ENCODE measurements around the gene IDH2.

IDH2 gene

GRCh38 chr15:90062462-90062932 is 39.8 kb downstream of the IDH2 start:
- DNase-seq: no peak

GRCh38 chr15:90062023-90062442 is 40.2 kb downstream of the IDH2 start:
- no peak for DNase-seq

- DNase-seq: no peak
These were observed 41.5 kb downstream of the IDH2 start for GRCh38 chr15:90060797-90061196.

GRCh38 chr15:90059208-90059985 is 42.9 kb downstream of the IDH2 start:
- peak; percentile 88 for DNase-seq

GRCh38 chr15:90058775-90059174 is 43.5 kb downstream of the IDH2 start:
- DNase-seq: no peak

- no peak for DNase-seq
These were observed 44.0 kb downstream of the IDH2 start for GRCh38 chr15:90058308-90058707.

GRCh38 chr15:90056529-90056928 is 45.7 kb downstream of the IDH2 start:
- no peak for DNase-seq

- no peak for DNase-seq
These were observed 47.1 kb downstream of the IDH2 start for GRCh38 chr15:90055182-90055581.

- DNase-seq: no peak
These were observed 47.6 kb downstream of the IDH2 start for GRCh38 chr15:90054618-90055097.

GRCh38 chr15:90053685-90054466 is 48.4 kb downstream of the IDH2 start:
- DNase-seq: no peak

GRCh38 chr15:90051874-90052273 is 50.4 kb downstream of the IDH2 start:
- DNase-seq: no peak

GRCh38 chr15:90049666-90050604 is 52.3 kb downstream of the IDH2 start:
- DNase-seq: no peak

GRCh38 chr15:90049030-90049429 is 53.2 kb downstream of the IDH2 start:
- no peak for DNase-seq

GRCh38 chr15:90047956-90048575 is 54.2 kb downstream of the IDH2 start:
- DNase-seq: no peak

- DNase-seq: no peak
These were observed 55.3 kb downstream of the IDH2 start for GRCh38 chr15:90046911-90047392.

- DNase-seq: no peak
These were observed 56.0 kb downstream of the IDH2 start for GRCh38 chr15:90046289-90046688.

GRCh38 chr15:90044916-90045371 is 57.3 kb downstream of the IDH2 start:
- DNase-seq: no peak

GRCh38 chr15:90044191-90044590 is 58.1 kb downstream of the IDH2 start:
- DNase-seq: no peak

GRCh38 chr15:90043530-90044010 is 58.7 kb downstream of the IDH2 start:
- DNase-seq: no peak

- DNase-seq: no peak
These were observed 59.3 kb downstream of the IDH2 start for GRCh38 chr15:90042766-90043529.

- DNase-seq: no peak
These were observed 59.9 kb downstream of the IDH2 start for GRCh38 chr15:90042356-90042755.

Measured in activated CD8-positive, alpha-beta memory T cell treated with anti-CD3 and anti-CD28 coated beads for 24 hours (primary cell).